ENCODE data around the gene SERPINA12. TPM values are rescaled to one million over a fixed set of nuclear protein-coding genes. Genes with fewer than 3 reads are reported as not detected.

SERPINA12 gene
- total and polyA plus RNA-seq, 2 of the 13 experiments (the other 11 are each of a cell fraction or from before 2014, with no cell fraction given), result 0.08 TPM; not detected in 1

DNA sequence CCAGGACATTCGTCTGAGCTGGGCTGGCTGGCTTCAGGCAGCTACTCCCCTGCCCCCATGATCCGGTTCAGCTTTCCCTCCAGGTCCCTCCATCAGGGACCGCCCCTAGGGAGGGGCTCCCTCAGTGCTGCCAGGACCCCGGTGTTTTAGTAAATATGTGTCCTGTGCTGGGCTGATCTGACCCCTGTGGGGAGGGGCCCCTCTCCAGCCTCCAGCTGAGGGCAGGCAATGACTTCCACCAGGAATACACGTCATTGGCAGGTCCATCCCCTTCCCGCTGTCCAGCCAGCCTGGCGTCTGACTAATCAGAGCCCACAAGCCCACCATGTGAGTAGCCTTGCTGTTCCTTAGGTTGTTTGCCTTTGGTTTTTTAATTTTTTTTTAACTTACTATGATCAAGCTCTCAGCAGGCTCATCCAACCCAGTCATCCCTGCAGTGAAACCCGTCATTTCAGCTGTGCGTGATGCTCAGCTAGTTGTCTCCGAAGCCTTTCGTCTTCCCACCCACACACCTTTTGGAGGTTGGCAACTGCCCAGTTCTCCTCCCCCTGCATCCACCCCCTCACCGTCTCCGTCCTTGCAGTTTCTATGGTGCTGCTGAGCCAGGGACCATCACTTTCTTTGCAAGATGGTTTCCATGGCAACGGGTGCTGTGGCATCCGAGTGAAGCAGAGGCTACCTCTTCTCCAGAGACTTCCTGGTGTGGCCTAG, 36.0 kb upstream of the SERPINA12 start:
- CTCF ChIA-PET (ENCODE audit: low intra/inter-chr PET ratio, low total read pairs), result no interaction called here
- POLR2A ChIA-PET, result interaction anchor here (1.7 kb wide), 1 partner anchor 27 kb away, joined by 5 read pairs; no protein-coding TSS in a partner anchor
- Histone ChIP-seq H4K20me1 (ENCODE audit: insufficient read depth, low read length) (no peaks in the 10 kb centered on the region), H3K36me3 (replicated peaks in 1 of 2; ENCODE audit: control insufficient read depth in 1 of 2, insufficient read depth in 2 of 2, low read length in 2 of 2) (no peaks in the 10 kb centered on the region), H3K27me3 (ENCODE audit: control insufficient read depth in 1 of 2, insufficient read depth in 2 of 2, low read length in 2 of 2) (no peaks in the 10 kb centered on the region), H3K4me2 (ENCODE audit: low read depth, low read length) (no peak overlapping the region), H3K4me3 (replicated peaks in 1 of 3; ENCODE audit: insufficient read depth in 1 of 3, low read depth in 2 of 3, low read length in 3 of 3) (no peak overlapping the region), H2AFZ (ENCODE audit: low read length) (no peak overlapping the region), H3K9me3 (ENCODE audit: low read length) (no peaks in the 10 kb centered on the region), H3K9ac (ENCODE audit: insufficient read depth, low read depth, low read length) (no peak overlapping the region), H3K79me2 (ENCODE audit: insufficient read depth, low read length) (no peaks in the 10 kb centered on the region), H3K4me1 (ENCODE audit: insufficient read depth, low read length) (peaks cover 99% of the 10 kb centered on the region), H3K27ac (ENCODE audit: extremely low read length, insufficient read depth, low read length) (no peak overlapping the region)
- 93% methylated on average over 12 of the region's 15 CpGs for WGBS (ENCODE audit: low lambda C conversion rate)
- DNase-seq (ENCODE audit: low spot score) (no peak), ATAC-seq (no peak), FAIRE-seq (no peak)
- in situ Hi-C loops (cut with HindIII; ENCODE audit: extremely low pct_ligation_motif_present, low pct_unique_long_range_greater_than_20kb) (loop anchor here (5.0 to 10.0 kb wide), 2 partner anchors 118 to 140 kb away; no protein-coding TSS in a partner anchor), intact Hi-C loops (cut with micrococcal nuclease; ENCODE audit: unreplicated experiment) (no loop called here)
- BruUV-seq (replicated peaks), result no TSS peak
- TF ChIP-seq RFX1 (IDR thresholded peaks at IDR 0.05), result peak; percentile 49
- TF ChIP-seq, protein P1, sequence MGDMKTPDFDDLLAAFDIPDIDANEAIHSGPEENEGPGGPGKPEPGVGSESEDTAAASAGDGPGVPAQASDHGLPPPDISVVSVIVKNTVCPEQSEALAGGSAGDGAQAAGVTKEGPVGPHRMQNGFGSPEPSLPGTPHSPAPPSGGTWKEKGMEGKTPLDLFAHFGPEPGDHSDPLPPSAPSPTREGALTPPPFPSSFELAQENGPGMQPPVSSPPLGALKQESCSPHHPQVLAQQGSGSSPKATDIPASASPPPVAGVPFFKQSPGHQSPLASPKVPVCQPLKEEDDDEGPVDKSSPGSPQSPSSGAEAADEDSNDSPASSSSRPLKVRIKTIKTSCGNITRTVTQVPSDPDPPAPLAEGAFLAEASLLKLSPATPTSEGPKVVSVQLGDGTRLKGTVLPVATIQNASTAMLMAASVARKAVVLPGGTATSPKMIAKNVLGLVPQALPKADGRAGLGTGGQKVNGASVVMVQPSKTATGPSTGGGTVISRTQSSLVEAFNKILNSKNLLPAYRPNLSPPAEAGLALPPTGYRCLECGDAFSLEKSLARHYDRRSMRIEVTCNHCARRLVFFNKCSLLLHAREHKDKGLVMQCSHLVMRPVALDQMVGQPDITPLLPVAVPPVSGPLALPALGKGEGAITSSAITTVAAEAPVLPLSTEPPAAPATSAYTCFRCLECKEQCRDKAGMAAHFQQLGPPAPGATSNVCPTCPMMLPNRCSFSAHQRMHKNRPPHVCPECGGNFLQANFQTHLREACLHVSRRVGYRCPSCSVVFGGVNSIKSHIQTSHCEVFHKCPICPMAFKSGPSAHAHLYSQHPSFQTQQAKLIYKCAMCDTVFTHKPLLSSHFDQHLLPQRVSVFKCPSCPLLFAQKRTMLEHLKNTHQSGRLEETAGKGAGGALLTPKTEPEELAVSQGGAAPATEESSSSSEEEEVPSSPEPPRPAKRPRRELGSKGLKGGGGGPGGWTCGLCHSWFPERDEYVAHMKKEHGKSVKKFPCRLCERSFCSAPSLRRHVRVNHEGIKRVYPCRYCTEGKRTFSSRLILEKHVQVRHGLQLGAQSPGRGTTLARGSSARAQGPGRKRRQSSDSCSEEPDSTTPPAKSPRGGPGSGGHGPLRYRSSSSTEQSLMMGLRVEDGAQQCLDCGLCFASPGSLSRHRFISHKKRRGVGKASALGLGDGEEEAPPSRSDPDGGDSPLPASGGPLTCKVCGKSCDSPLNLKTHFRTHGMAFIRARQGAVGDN (CRISPR knock-in tag; IDR thresholded peaks at IDR 0.05), result 0 out of 2 replicates have a peak, but pooled peaks have one; percentile 19
- TF ChIP-seq, protein P2, sequence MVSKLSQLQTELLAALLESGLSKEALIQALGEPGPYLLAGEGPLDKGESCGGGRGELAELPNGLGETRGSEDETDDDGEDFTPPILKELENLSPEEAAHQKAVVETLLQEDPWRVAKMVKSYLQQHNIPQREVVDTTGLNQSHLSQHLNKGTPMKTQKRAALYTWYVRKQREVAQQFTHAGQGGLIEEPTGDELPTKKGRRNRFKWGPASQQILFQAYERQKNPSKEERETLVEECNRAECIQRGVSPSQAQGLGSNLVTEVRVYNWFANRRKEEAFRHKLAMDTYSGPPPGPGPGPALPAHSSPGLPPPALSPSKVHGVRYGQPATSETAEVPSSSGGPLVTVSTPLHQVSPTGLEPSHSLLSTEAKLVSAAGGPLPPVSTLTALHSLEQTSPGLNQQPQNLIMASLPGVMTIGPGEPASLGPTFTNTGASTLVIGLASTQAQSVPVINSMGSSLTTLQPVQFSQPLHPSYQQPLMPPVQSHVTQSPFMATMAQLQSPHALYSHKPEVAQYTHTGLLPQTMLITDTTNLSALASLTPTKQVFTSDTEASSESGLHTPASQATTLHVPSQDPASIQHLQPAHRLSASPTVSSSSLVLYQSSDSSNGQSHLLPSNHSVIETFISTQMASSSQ (IDR thresholded peaks at IDR 0.05; ENCODE audit: low read depth), result no peak
- TF ChIP-seq, protein P2 (CRISPR knock-in tag; IDR thresholded peaks at IDR 0.05; ENCODE audit: borderline replicate concordance), result no peak

All from HepG2 (cell line).